GM21717 (cell line): ENCODE measurements around the gene SSU72.

Experiments
- ATAC-seq: cut with Tn5 transposase; IDR thresholded peaks from one replicate; pipeline ENCODE4 v1.9.1; 2021; ENCODE audit warnings: mild to moderate bottlenecking, moderate library complexity; ENCODE audit not compliant: unreplicated experiment

SSU72 gene

DNA sequence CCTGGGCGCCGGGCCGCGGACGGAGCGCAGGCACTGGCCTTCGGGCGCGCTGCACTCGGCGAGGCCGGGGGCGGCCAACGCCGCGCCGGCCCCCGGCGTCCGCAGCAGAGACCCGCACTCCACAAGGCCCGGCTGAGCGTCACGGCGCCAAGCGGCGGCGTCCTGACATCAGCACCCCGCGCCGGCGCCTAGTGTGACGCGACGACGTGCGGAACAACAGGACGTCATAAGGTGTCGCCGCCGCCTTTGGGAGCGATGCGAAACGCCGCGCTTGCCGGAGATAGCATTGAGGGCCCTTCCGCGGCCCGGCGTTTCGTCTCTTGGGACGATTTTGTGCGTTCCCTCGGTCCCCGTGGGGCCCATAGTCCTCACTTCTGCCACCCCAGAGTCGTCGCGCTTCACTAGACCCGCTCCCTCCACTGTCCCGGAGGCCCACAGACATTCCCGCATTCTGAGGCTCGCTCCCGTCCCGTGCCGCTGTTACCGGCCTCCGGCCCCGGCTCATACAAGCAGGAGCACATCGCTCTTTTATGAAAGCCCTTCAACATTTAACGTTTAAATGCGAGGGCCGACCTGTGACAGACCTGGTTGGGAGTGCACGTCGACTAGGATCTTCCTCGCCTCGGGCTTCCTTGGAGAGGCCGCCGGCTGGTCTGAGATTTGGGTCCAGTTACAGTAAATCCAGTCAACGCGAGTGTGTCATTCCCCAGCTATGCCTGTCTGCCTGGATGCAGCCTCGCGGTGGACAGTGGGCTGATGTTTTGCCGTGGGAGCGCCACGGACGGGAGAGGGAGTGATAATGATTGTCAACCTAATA is at the start of gene SSU72:
SSU72 (minus strand) TSS at position 143 of the 817 bp plus-strand sequence. CDS start 306 bp downstream, outside the sequence.
- peak; percentile 77 for ATAC-seq

DNA sequence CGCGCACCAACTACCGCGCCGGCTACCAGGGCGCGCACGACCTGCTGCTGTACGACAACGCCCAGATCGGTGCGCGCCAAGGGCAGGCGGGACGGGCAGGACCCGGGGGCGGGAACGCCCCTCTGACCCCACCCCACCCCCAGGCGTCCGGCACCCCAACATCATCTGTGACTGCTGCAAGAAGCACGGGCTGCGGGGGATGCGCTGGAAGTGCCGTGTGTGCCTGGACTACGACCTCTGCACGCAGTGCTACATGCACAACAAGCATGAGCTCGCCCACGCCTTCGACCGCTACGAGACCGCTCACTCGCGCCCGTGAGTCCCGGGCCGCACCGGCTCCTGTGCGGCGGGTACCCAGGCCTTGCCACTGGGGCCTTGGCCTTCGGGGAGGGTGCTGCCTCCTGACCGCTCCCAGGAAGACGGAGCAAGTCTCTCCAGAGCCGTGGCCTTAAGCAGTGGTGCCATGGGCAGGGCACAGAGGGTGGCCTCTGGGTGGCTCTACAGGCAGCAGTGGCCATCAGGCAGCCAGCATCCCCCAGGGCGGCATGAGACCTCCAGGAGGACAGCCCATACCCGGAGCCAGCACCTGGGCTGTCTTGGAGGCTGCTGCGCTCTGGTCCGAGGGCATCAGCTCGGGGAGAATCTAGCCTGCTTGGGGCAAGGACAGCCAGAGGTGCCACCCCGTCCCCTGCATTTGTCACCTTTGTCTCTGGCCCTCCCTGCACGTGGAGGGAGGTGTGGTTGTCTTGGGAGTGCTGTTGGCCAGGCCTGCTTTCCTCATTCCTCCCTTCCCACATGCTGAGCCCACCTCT is 49.2 kb upstream of the SSU72 start:
- ATAC-seq, result no peak

DNA sequence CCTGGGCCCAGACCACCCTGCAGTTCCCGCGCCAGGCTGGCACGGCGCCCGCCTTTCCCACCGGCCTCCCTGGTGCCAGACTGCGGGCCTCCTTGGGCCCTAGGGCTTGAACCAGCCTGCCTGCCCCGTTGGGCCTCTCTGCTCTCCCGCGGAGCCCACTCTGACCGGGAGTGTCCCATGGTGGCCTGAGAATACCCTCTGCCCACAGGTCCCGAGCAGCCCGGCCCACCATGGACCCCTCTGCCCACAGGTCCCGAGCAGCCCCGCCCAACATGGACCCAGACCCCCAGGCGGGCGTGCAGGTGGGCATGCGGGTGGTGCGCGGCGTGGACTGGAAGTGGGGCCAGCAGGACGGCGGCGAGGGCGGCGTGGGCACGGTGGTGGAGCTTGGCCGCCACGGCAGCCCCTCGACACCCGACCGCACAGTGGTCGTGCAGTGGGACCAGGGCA is 48.5 kb upstream of the SSU72 start:
- no peak for ATAC-seq

DNA sequence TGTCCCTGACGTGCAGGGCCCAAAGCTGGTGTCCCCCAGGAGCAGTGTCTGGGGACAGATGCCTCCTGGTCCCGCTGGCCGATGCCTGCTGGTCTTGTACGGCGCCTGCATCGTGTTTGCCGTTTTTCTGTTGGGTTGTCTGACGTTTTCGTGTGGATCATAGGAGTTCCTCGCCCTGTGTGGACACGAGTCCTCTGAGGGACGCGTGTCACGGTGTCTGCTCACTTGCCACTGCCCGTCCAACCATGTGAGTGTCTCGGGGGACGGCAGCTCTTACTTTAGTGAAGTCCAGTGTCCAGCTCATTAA is 48.1 kb upstream of the SSU72 start:
- ATAC-seq, result no peak

DNA sequence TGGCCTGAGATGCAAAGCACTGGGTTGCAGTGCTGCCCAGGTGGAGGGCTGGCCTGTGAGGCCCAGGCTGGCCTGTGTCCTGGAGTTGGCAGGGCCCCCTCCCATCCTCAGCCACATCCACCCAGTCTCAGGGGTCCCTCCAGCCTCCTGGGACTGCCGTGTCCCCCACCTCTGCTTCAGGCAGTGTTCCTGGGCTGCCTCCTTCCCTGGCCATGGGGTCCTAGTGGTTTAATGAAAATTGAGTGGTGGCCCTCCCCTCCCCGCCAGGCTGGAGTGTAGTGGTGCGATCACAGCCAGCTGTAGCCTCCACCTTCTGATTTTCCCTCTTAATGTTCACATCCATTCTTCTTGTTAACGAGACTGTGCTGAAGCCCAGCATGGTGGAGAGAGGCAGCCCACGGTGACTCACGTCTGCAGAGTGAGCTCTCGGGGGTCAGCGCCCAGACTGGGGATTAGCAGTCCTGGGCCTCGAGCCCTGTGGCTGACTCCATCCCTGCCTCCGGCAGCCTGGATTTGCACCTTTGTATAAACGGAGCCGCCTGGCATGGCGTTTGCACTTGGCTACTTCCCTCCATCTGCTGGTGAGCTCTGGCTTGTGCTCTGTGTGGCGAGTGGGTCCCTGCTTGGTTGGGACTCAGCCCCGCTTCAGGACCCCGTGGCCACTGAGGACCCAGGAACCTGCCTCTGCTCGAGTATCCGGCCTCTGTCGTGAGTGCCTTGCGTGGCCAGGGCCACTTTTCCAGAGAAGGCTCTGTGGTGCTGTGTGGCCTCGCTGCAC is 47.5 kb upstream of the SSU72 start:
- no peak for ATAC-seq

DNA sequence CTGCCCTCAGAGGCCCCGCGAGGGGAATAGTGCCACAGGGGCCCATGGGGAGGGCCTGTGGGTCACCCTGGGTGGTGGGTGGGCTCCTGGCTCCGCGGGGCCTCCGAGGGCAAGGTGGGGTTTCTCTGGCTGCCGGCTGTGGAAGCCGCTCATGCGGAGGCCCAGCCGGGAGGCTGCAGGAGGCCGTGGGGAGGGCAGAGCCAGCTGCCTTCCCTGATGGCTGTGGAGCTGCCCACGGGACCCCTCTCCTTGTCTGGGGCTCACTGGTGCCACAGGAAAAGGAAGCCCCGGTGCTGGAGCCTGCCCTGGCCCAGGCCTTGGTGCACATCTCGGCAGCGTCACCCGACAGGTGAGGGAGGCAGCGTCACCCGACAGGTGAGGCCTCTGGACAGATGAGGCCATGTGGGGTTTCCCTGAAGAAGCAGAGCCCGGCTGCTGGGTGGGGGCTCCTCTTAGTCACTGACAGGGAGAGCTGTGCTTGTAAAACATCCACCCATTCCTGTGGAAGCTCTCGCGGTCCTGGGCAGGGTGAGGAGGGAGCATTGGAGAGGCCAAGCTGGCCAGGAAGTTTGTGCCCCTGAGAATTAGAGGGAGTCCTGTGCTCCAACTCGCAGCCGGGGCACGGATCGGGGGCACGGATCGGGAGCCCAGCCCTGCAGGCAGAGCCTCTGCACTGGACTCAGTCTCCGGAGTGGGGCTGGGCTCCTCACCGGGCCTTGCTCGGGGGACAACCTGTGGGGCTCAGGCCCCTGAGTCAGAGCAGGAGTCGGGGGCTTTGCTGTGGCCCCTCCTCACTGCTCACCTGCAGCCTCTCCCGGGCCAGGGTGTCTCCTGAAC is 46.7 kb upstream of the SSU72 start:
- no peak for ATAC-seq

DNA sequence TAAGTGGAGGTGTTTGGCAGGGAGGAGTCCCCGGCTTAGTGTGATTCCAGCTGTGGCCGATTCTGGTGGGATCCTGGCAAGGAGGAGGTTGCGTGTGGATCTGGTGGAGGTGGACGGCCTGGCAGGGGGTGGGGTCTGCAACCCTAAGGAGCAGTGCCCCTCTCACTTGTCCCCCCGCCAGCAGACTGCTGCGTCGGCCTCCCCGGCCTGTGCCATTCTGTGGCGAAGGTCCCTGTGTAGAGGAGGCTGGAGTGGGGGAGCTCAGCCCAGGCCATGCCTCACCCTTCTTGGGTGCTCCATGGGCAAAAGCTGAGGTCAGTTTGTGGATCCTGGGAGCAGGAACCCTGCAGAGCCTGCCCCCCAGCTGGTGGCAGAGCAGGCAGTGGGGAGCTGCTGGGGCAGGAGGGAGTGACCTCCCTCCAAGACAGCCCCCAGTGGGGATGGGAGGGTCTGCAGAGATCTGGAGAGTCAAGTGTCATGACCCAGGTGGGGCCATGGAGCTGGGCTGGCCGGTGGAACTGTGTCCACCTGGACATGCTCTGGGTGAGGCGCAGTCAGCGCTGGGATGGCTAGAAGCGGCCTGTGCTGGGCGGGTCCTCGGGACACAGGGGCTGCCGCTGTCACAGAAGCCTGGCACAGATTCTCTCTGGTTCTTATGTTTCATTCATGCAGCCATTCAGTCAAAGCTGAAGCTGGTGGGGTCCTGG is 45.9 kb upstream of the SSU72 start:
- no peak for ATAC-seq

DNA sequence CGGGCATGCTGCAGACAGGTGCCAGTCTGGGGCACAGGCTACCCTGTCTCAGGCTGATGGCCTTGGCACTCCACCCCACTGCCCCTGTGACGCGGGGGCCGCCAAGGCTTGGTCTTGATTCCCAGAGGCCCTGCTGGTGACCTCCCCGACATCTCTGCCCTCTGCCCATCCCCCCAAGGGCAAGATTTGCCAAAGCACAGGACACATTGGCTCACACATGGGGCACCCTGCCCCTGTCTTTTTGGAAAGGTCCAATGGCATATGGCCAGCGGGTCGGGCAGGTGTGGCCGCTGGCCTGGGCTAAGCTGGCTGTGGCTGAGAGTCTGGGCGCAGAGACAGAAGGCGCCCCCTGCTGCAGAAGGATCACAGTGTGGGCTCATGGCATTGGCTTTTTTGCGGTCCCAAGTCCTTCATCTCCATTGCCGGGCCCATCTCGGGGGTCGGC is 45.3 kb upstream of the SSU72 start:
- no peak for ATAC-seq

DNA sequence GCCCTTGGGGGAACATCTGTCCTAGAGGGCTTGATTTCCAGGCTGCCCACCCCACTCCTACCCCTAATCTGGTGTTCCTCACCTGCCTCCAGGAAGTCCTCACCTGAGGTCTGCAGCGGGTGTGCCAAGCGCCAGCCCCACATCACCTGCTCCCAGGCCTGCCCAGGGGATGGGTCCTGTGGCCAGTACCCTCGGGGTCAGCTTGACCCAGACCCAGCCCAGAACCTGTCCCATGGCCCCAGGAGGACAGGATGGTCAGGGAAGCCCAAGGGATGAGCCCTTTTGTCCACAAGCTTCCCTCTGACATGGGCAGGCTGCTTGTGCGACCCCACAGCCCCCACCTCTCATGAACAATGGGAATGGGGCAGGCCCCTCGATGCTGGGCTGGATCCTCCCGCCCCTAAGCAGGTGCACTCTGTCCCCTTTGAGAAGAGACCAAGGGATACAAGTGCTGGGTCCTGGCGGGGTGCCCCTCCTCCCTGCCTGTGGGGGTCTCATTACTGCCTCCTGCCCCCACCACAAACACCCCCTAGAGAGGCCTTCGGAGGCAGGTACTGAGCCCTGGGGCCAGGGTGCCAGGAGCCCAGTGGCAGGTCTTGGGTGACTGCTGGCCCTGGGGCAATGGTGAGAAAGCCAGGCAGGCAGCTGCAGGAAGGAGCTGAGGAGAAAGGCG is 43.9 kb upstream of the SSU72 start:
- ATAC-seq, result no peak

DNA sequence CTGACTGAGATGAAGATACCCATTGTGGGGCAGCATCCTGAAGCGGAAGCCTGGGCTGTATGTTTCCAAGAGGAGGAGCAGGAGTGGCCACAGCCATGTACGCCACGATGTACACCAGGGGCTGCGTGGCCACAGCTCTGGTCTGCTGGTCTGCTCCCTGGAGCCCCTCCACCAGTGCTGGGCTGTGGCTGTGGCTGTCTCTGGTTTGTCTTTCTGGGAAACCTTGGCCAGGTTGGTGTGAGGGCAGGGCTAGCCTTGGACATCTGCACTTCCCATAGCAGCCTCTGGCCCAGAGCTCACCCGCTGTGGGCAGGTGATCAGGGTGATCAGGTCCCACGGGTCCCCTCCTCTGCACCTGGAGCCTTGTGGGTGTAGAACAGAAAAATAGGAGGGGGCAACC is 43.3 kb upstream of the SSU72 start:
- ATAC-seq, result no peak

DNA sequence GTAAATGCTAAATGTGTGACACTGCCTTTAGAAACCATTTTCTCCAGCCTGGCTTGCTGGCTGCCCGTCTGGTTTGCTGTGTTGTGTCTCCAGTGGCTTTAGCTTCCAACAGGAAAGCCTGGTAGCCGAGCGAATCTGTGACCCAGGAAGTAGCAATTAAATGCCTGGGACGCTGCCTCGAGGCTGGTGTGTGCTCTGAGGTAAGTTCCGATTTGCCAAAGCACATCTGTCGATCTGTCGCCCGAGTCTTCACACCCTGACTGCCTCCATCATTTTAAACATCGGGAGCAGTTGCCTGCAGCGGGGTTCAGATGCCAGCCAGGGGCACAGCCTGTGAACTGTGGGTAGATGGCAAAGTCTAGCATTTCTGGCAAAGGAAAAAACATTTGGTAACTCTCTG is 42.9 kb upstream of the SSU72 start:
- no peak for ATAC-seq

DNA sequence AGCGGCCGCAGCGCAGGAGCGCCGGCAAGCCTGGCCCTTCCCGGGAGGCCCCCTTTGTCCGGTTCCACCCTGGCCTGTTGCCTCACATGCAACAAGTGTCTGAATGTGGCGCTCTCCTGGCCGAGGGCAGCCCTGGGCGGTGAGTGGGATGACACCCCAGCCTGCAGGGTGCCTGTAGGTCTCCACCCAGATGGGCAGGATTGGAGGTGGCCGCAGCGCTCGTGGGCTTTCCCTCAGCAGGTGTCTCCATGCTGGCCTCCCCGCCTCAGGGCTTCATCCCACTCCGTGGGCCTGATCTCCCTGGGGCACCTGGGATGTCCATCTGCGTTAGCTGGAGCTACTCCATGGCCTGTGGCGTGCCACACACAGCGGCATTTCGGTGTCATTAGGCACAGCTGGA is 42.2 kb upstream of the SSU72 start:
- ATAC-seq, result no peak

DNA sequence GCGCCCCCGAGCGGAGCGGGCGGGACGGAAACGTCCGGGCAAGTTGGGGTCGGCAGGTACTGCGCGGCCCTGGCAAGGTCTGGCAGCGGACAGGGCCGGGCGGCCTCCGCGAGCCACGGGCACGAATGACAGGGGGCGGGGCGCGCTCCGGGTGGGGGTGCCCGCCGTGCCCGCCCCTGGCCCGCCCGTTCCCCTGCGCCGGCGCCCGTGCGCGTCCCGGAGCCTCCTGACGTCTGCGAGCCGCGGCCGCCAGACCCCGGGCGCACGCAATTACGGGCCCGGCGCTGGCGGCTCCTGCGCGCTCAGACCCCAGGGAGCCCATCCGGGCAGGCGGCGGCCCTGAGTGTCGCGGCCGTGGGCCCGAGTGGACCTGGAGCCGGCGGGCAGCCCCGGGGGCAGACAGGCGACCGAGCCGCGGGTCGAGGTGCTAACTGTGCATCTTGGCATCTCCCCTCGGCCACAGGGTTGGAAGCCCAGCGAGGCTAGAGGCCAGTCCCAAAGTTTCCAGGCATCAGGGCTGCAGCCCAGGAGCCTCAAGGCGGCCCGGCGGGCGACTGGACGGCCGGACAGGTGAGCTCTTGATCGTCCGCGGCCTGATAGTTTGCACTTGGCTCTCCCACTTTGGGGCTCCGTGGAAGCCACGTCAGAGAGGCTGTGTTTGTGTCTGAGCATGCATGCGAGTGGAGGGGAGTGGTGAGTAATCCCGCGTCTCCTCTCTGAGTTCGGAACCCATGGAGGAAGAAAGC is 41.6 kb upstream of the SSU72 start:
- ATAC-seq, result no peak

DNA sequence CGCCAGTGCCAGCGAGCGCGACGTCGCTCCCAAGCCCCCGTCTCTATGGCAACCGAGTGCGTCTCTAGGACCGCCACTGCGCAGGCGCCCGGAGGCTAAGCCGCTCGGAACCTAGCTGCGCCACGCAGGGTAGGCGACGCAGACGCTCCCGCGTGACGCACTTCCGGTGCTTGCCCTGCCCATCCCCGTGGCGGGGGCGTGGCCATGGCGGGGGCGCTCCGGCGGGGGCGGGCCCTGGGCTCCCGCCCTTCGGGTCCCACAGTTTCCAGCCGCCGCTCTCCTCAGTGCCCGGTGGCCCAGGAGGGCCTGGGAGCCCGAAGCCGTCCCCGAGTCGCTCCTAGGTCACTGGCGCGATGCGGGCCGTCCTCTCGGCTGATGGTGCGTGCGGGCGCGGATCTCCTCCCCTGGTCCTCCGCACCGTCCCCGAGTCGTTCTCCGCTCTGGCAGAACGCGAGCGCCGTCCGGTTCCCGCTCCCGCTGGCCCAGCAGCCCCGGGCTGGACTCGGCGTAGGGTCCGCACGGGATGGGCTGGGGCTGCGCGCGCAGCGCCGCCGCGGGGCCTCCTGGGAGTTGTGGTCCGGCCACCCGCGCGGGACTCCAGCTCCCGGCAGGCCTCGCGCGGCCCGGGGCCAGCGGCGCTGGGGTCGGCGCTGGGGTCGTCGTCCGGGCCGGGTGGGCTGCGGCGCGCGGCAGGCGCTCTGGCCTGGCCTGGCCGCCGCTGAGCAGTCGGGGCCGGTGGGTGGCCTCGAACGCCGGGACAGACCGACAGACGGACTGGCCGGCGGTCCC is 40.8 kb upstream of the SSU72 start, which contains the start of gene MIB2:
MIB2 (plus strand) TSS at position 245 of the 789 bp plus-strand sequence. CDS start 7,953 bp downstream, outside the sequence.
- ATAC-seq, result peak; percentile 76

DNA sequence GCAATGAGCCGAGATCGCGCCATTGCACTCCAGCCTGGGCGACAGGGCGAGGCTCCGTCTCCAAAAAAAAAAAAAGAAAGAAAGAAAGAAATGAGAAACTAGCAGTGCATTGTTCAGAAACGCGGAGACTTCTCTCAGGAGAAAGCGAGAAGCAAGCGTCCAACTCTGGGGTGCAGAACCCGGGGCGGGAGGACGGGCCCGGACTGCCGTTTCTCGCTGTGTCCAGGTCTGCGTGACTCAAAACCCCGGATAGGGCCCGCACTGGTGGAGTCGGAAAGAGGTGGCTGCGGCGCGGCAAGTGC is 40.2 kb upstream of the SSU72 start:
- ATAC-seq, result no peak

DNA sequence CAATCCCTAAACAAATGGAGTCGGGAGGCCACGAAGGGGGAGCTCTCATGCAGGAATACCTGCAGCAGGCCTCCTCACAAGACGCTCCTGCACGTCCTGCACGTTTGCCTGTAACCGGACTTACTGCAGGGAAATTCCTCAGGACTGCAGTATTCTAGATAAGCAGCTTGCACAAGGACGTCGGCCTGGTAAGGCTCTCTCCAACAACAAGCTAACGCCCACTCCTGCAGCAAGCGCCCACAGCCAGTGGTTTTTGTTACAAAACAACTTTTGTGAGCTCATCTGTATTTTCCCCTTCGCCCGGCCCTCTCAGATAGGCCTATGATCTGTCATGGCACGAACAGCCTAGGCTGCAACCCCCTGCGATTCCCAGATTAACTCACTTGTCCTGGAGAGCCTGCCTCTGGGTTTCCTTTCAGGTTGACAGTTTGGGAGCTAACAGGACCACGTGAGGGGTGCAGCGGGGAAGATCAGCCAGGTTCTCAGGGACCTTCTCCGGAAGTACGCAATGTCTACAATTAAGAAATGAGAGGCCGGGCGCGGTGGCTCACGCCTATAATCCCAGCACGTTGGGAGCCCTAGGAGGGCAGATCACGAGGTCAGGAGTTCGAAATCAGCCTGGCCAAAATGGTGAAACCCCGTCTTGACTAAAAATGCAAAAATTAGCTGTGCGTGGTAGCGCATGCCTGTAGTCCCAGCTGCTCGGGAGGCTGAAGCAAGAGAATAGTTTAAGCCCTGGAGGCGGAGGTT is 39.7 kb upstream of the SSU72 start:
- ATAC-seq, result peak; percentile 3

DNA sequence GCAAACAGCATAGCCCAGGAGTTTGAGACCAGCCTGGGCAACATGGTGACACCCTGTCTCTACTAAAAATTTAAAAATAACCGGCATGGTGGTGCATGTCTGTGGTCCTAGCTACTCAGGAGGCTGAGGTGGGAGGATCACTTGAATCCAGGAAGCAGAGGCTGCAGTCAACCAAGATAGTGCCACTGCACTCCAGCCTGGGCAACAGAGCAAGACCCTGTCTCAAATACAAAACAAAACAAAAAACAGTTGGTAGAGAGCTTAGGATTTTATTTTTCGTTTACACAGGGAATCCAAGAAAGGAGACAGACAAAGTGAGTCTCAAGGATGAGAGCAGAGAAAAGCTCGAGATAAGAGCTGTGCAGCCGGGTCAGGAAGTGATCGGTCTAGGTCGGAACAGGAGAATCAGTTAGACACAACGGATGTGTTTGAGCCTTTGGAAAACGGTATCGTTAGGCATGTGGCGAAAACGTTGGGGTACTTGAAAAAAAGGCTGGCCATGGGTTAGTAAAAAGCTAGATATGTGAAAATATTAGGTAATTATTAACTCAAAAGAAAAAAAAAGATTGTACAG is 38.9 kb upstream of the SSU72 start:
- no peak for ATAC-seq
